H9 (cell line): ENCODE results near the gene OR2AG2. TPM values are rescaled to one million over a fixed set of nuclear protein-coding genes. Genes with fewer than 3 reads are reported as not detected.

ENCODE experiments used
- DNase-seq: peaks from one replicate; pipeline ENCODE4 v3.0.0-alpha.2; 2017
- H2AFZ ChIP-seq: one replicate; pipeline ENCODE4 v1.6.1; 2013; ENCODE audit warnings: mild to moderate bottlenecking, low read length, control low read depth, moderate library complexity
- H2AK5ac ChIP-seq: 2 replicates; pipeline ENCODE4 v1.6.1; 2013; ENCODE audit warnings: low read length, control low read depth, mixed read lengths; ENCODE audit not compliant: insufficient read length
- H2BK120ac ChIP-seq: one replicate; pipeline ENCODE4 v1.6.1; 2013; ENCODE audit warnings: low read depth, mild to moderate bottlenecking, low read length, control low read depth, inconsistent platforms; ENCODE audit not compliant: poor library complexity, severe bottlenecking
- H2BK12ac ChIP-seq: 2 replicates; pipeline ENCODE4 v1.6.1; 2013; ENCODE audit warnings: low read length, control low read depth, mixed read lengths, low read depth; ENCODE audit not compliant: insufficient read length
- H2BK15ac ChIP-seq: 2 replicates; pipeline ENCODE4 v1.6.1; 2013; ENCODE audit warnings: low read depth, low read length, control low read depth
- H2BK20ac ChIP-seq: one replicate; pipeline ENCODE4 v1.6.1; 2013; ENCODE audit warnings: low read depth, mild to moderate bottlenecking, low read length, control low read depth, inconsistent platforms; ENCODE audit not compliant: poor library complexity, severe bottlenecking
- H2BK5ac ChIP-seq: 2 replicates; pipeline ENCODE4 v1.6.1; 2013; ENCODE audit warnings: low read length, control low read depth, mixed read lengths; ENCODE audit not compliant: insufficient read length
- H3K14ac ChIP-seq: 2 replicates; pipeline ENCODE4 v1.6.1; 2013; ENCODE audit warnings: low read length, control low read depth; ENCODE audit not compliant: insufficient read depth
- H3K18ac ChIP-seq: 2 replicates; pipeline ENCODE4 v1.6.1; 2013; ENCODE audit warnings: low read depth, mild to moderate bottlenecking, mixed read lengths, low read length, control low read depth; ENCODE audit not compliant: insufficient read length
- H3K23ac ChIP-seq: 2 replicates; pipeline ENCODE4 v1.6.1; 2013; ENCODE audit warnings: low read length, control low read depth, mixed read lengths, low read depth; ENCODE audit not compliant: insufficient read length
- H3K23me2 ChIP-seq: 2 replicates; pipeline ENCODE4 v1.6.1; 2013; ENCODE audit warnings: low read depth, mild to moderate bottlenecking, mixed read lengths, low read length, control low read depth; ENCODE audit not compliant: insufficient read length, poor library complexity, severe bottlenecking
- H3K27ac ChIP-seq: 2 replicates; pipeline ENCODE4 v1.5.1; 2013; ENCODE audit warnings: low read length, control low read depth, mixed read lengths, low read depth; ENCODE audit not compliant: insufficient read length
- H3K27me3 ChIP-seq: 2 replicates; pipeline ENCODE4 v1.6.1; 2013; ENCODE audit warnings: low read length, control low read depth, inconsistent platforms; ENCODE audit not compliant: insufficient read depth
- H3K4ac ChIP-seq: 2 replicates; pipeline ENCODE4 v1.6.1; 2013; ENCODE audit warnings: low read depth, mild to moderate bottlenecking, control low read depth, inconsistent platforms, low read length, moderate library complexity
- H3K4me1 ChIP-seq: 2 replicates; pipeline ENCODE4 v1.6.1; 2013; ENCODE audit warnings: low read length, control low read depth, inconsistent platforms; ENCODE audit not compliant: insufficient read depth
- H3K4me2 ChIP-seq: 2 replicates; pipeline ENCODE4 v1.6.1; 2013; ENCODE audit warnings: low read length, control low read depth, mixed read lengths; ENCODE audit not compliant: insufficient read length, insufficient read depth
- H3K56ac ChIP-seq: 2 replicates; pipeline ENCODE4 v1.6.1; 2013; ENCODE audit warnings: low read depth, mild to moderate bottlenecking, mixed read lengths, low read length, control low read depth; ENCODE audit not compliant: insufficient read length
- H3K79me1 ChIP-seq: 2 replicates; pipeline ENCODE4 v1.6.1; 2013; ENCODE audit warnings: low read depth, mild to moderate bottlenecking, moderate library complexity, low read length, control low read depth, inconsistent platforms; ENCODE audit not compliant: insufficient read depth, poor library complexity, severe bottlenecking
- H3K79me2 ChIP-seq: 2 replicates; pipeline ENCODE4 v1.6.1; 2013; ENCODE audit warnings: low read length, control low read depth, inconsistent platforms; ENCODE audit not compliant: insufficient read depth
- H3K9ac ChIP-seq: 2 replicates; pipeline ENCODE4 v1.6.1; 2013; ENCODE audit warnings: low read length, control low read depth, mixed read lengths; ENCODE audit not compliant: insufficient read length; ENCODE audit errors: extremely low read depth
- H3K9me3 ChIP-seq: one replicate; pipeline ENCODE4 v1.6.1; 2013; ENCODE audit warnings: low read depth, low read length, inconsistent platforms; ENCODE audit not compliant: control insufficient read depth
- H3T11ph ChIP-seq: one replicate; pipeline ENCODE4 v1.6.1; 2013; ENCODE audit warnings: mild to moderate bottlenecking, low read length, control low read depth, inconsistent platforms
- H4K20me1 ChIP-seq: one replicate; pipeline ENCODE4 v1.6.1; 2013; ENCODE audit not compliant: control insufficient read depth, insufficient read length, insufficient read depth
- H4K5ac ChIP-seq: 2 replicates; pipeline ENCODE4 v1.6.1; 2013; ENCODE audit warnings: low read depth, mild to moderate bottlenecking, mixed read lengths, low read length, control low read depth; ENCODE audit not compliant: insufficient read length
- H4K8ac ChIP-seq: replicated peaks from 2 replicates; pipeline ENCODE4 v1.6.1; 2013; ENCODE audit warnings: low read length, control low read depth, mixed read lengths, low read depth; ENCODE audit not compliant: insufficient read length
- H4K91ac ChIP-seq: 2 replicates; pipeline ENCODE4 v1.6.1; 2013; ENCODE audit warnings: low read depth, mild to moderate bottlenecking, moderate library complexity, mixed read lengths, low read length, control low read depth; ENCODE audit not compliant: insufficient read length
- H3K27ac Mint-ChIP-seq, 3 experiments: 2 replicates in 2 of 3; 3 replicates in 1 of 3; pipeline ENCODE4 v1.8.0; 2020 to 2021; ENCODE audit warnings: mixed read lengths in 3 of 3, mild to moderate bottlenecking in 1 of 3, moderate library complexity in 1 of 3
- H3K27me3 Mint-ChIP-seq: 2 replicates; pipeline ENCODE4 v1.8.0; 2021; ENCODE audit warnings: low read depth, mild to moderate bottlenecking, moderate library complexity, mixed read lengths
- H3K36me3 Mint-ChIP-seq, 3 experiments: 2 replicates in 2 of 3; 3 replicates in 1 of 3; pipeline ENCODE4 v1.8.0; 2020 to 2021; ENCODE audit warnings: low read depth in 3 of 3, mixed read lengths in 3 of 3; ENCODE audit not compliant: insufficient read depth in 1 of 3
- H3K4me1 Mint-ChIP-seq, 2 experiments: 2 replicates each; pipeline ENCODE4 v1.8.0; 2020; ENCODE audit warnings: mixed read lengths in 2 of 2
- H3K4me3 Mint-ChIP-seq, 2 experiments: 2 replicates in 1 of 2; 3 replicates in 1 of 2; pipeline ENCODE4 v1.8.0; 2020 to 2021; ENCODE audit warnings: mild to moderate bottlenecking in 2 of 2, mixed read lengths in 2 of 2, moderate library complexity in 1 of 2
- H3K9me3 Mint-ChIP-seq, 2 experiments: 2 replicates in 1 of 2; 3 replicates in 1 of 2; pipeline ENCODE4 v1.8.0; 2020; ENCODE audit warnings: mild to moderate bottlenecking in 2 of 2, mixed read lengths in 2 of 2, moderate library complexity in 1 of 2
- CTCF ChIP-seq: fragments of 200-600 bp; sonication (generic); conservative IDR thresholded peaks from 3 replicates; pipeline ENCODE4 v1.8.0; 2021; ENCODE audit warnings: antibody characterized with exemption, mild to moderate bottlenecking
- WGBS: extraction: QIAGEN DNeasy Blood & Tissue Kit; methylation state at CpG from one replicate; pipeline ENCODE4 v1.1.7; 2013; ENCODE audit warnings: missing lambda C conversion rate, low lambda C conversion rate, mixed read lengths; ENCODE audit not compliant: insufficient read length; ENCODE audit errors: extremely low coverage; 5-methylcytosine and 5-hydroxymethylcytosine counted together
- total RNA-seq: library from RNA; stranded (reverse); gene quantifications from 2 replicates; pipeline ENCODE4 v1.2.1, GENCODE V29; 2021

Gene OR2AG2
- total RNA-seq, 1 experiment from 2014 or later, result 0.33 TPM

GRCh38 chr11:6738590-6738989 lies 33.2 kb downstream of the OR2AG2 start:
- no peak overlapping the region for H2AK5ac ChIP-seq
- no peak overlapping the region for H3K23ac ChIP-seq
- H4K91ac ChIP-seq, result no peak overlapping the region
- H3K4me1 ChIP-seq, result no peaks in the 10 kb centered on the region
- no peak overlapping the region for H3K56ac ChIP-seq
- no peak overlapping the region for H3K18ac ChIP-seq
- DNase-seq, result no peak
- H4K8ac ChIP-seq, result no peak overlapping the region
- H3K79me2 ChIP-seq, result no peaks in the 10 kb centered on the region
- H2AFZ ChIP-seq, result no peak overlapping the region
- no peak overlapping the region for H3K9ac ChIP-seq
- no CpG with 5 or more reads among the region's 1 CpG for WGBS
- no peaks in the 10 kb centered on the region for H3K23me2 ChIP-seq
- H3K27me3 Mint-ChIP-seq, result peaks cover 2% of the 10 kb centered on the region; the same call in 1 of the 2 replicates
- no peak overlapping the region for H3K27ac Mint-ChIP-seq
- TF ChIP-seq CTCF, result no peak
- H3K14ac ChIP-seq, result no peak overlapping the region
- no peak overlapping the region for H2BK120ac ChIP-seq
- H4K20me1 ChIP-seq, result no peaks in the 10 kb centered on the region
- no peaks in the 10 kb centered on the region; a peak in 1 of 5 replicates for H3K9me3 Mint-ChIP-seq
- no peaks in the 10 kb centered on the region for H3K4me1 Mint-ChIP-seq
- H3K27ac ChIP-seq, result no peak overlapping the region
- H2BK20ac ChIP-seq, result no peak overlapping the region
- H3K4ac ChIP-seq, result no peak overlapping the region
- H3K4me2 ChIP-seq, result no peak overlapping the region
- H2BK12ac ChIP-seq, result no peak overlapping the region
- H3K27me3 ChIP-seq, result no peaks in the 10 kb centered on the region
- H2BK5ac ChIP-seq, result no peak overlapping the region
- no peaks in the 10 kb centered on the region for H3K36me3 Mint-ChIP-seq
- H3K9me3 ChIP-seq, result no peaks in the 10 kb centered on the region
- H3K4me3 Mint-ChIP-seq, result no peak overlapping the region
- no peak overlapping the region for H2BK15ac ChIP-seq
- H3T11ph ChIP-seq, result no peak overlapping the region
- no peak overlapping the region for H4K5ac ChIP-seq
- H3K79me1 ChIP-seq, result no peaks in the 10 kb centered on the region
